HepG2 (cell line): ENCODE measurements around the gene DNPH1. TPM values are rescaled to one million over a fixed set of nuclear protein-coding genes. Genes with fewer than 3 reads are reported as not detected.
A peak's percentile ranks its signal among the peaks of the same experiment; 100 is the strongest.

Experiments used
- ARNT ChIP-seq: fragments of 450-650 bp; IDR thresholded peaks from 2 replicates; pipeline ENCODE4 v1.6.1; 2017
- EP300 ChIP-seq, 3 experiments: sonication (generic) in 1 of 3; formaldehyde crosslinking in 1 of 3; IDR thresholded peaks; 2 replicates each; pipeline versions ENCODE4 v1.5.1 to v1.6.1; 2011 to 2020; ENCODE audit warnings: low read depth in 2 of 3, low read length in 2 of 3, borderline replicate concordance in 1 of 3, improper control_type of control experiment in 1 of 3, mild to moderate bottlenecking in 1 of 3, missing genetic modification reagents in 1 of 3, moderate library complexity in 1 of 3
- HDAC2 ChIP-seq: sonication (generic); formaldehyde crosslinking; IDR thresholded peaks from 2 replicates; pipeline ENCODE4 v1.4.0; 2020; ENCODE audit warnings: missing genetic modification reagents
- KDM5B ChIP-seq: sonication (generic); formaldehyde crosslinking; IDR thresholded peaks from 2 replicates; pipeline ENCODE4 v1.4.0; 2020; ENCODE audit warnings: missing genetic modification reagents, mild to moderate bottlenecking, borderline replicate concordance
- MNT ChIP-seq: fragments of 450-650 bp; IDR thresholded peaks from 2 replicates; pipeline ENCODE4 v1.6.1; 2016
- NONO ChIP-seq, 2 experiments: fragments of 450-650 bp in 1 of 2; sonication (generic) in 1 of 2; formaldehyde crosslinking in 1 of 2; IDR thresholded peaks in 1 of 2; conservative IDR thresholded peaks in 1 of 2; 2 replicates each; pipeline versions ENCODE4 v1.6.1 to v1.8.0; 2017 to 2022; ENCODE audit warnings: mild to moderate bottlenecking in 1 of 2, missing genetic modification reagents in 1 of 2, moderate library complexity in 1 of 2
- POGK ChIP-seq: sonication (generic); formaldehyde crosslinking; conservative IDR thresholded peaks from 2 replicates; pipeline ENCODE4 v1.8.0; 2022; ENCODE audit warnings: mild to moderate bottlenecking, moderate library complexity, missing genetic modification reagents
- SALL1 ChIP-seq: sonication (generic); formaldehyde crosslinking; IDR thresholded peaks from 2 replicates; pipeline ENCODE4 v1.8.0; 2022; ENCODE audit warnings: mild to moderate bottlenecking, missing genetic modification reagents
- TCF7L2 ChIP-seq: IDR thresholded peaks from 2 replicates; pipeline ENCODE4 v1.6.1; 2011; ENCODE audit warnings: mild to moderate bottlenecking, low read depth, low read length, moderate library complexity
- TOPORS ChIP-seq: sonication (generic); formaldehyde crosslinking; IDR thresholded peaks from 2 replicates; pipeline ENCODE4 v1.8.0; 2023; ENCODE audit warnings: mild to moderate bottlenecking, missing genetic modification reagents
- ZMYM4 ChIP-seq: sonication (generic); formaldehyde crosslinking; IDR thresholded peaks from 2 replicates; pipeline ENCODE4 v1.8.1; 2023; ENCODE audit warnings: mild to moderate bottlenecking, missing genetic modification reagents
- polyA plus RNA-seq, 8 experiments: library from polyadenylated mRNA; depleted of rRNA in 3 of 8; stranded (reverse) in 7 of 8; unstranded in 1 of 8; fragments of >200 nt; fragmentation: Illumina TruSeq in 4 of 8; extraction: Trizol in 4 of 8; gene quantifications; 2 replicates each; pipeline versions ENCODE4 v1.2.1 to v1.2.3, GENCODE V29; 2011 to 2016; ENCODE audit warnings: low read depth in 4 of 8, missing spikeins in 1 of 8, mixed read lengths in 1 of 8; ENCODE audit not compliant: insufficient read depth in 1 of 8
- total RNA-seq, 5 experiments: library from RNA; depleted of rRNA; stranded (reverse); fragments of >200 nt; fragmentation: Illumina TruSeq; extraction: Trizol; gene quantifications; 2 replicates each; pipeline ENCODE4 v1.2.3, GENCODE V29; 2016; ENCODE audit warnings: low read depth in 1 of 5
- TF ChIP-seq, protein P1 (sequence below): sonication (generic); formaldehyde crosslinking; conservative IDR thresholded peaks from 2 replicates; pipeline ENCODE4 v1.4.0; 2020; ENCODE audit warnings: mild to moderate bottlenecking, missing genetic modification reagents, moderate library complexity

Gene DNPH1
- total and polyA plus RNA-seq, 2 of the 13 experiments (the other 11 are each of a cell fraction or from before 2014, with no cell fraction given) = 56.5 to 75.1 TPM

DNA sequence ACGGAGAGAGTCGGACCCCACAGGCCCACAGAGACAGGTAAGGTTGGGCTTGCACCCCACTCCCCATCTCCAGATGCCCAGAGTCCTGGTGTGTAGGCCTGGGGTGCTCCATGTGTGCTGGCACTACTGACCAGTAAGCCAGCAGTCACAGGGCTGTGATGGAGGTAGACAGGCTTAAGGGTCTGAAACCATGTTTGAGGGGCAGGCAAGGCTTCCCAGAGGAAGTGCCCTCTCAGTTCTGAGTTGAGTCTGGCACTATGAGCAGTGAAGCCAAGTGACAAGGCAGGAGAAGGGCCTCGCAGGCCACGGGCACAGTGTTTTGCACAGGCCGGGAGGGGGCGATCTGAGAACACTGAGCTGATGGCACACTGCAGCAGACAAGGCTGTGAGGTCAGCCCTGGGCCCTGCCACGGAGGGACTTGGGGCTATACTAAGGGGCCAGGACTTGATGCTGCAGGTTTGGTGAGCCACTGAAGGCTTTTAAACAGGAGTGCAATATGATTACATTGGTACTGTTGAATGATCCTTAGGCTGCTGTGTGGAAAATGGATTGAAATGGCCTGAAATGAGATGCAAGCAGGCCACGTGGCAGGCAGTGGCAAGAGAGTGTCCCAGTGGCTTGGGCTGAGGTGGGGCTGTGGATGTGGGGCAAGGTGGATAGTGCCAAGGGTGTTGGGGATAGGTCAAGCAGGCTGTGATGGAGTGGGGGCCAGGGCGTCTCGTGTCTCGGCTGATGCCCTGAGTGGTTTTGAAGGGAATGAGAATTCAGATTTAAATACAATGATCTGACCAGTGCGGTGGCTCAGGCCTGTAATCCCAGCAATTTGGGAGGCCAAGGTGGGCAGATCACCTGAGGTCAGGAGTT, 34.3 kb upstream of the DNPH1 start (continued):
- TF ChIP-seq MNT = no peak
- peak; percentile 91 for TF ChIP-seq SALL1 (CRISPR knock-in tag)
- TF ChIP-seq, protein P1, sequence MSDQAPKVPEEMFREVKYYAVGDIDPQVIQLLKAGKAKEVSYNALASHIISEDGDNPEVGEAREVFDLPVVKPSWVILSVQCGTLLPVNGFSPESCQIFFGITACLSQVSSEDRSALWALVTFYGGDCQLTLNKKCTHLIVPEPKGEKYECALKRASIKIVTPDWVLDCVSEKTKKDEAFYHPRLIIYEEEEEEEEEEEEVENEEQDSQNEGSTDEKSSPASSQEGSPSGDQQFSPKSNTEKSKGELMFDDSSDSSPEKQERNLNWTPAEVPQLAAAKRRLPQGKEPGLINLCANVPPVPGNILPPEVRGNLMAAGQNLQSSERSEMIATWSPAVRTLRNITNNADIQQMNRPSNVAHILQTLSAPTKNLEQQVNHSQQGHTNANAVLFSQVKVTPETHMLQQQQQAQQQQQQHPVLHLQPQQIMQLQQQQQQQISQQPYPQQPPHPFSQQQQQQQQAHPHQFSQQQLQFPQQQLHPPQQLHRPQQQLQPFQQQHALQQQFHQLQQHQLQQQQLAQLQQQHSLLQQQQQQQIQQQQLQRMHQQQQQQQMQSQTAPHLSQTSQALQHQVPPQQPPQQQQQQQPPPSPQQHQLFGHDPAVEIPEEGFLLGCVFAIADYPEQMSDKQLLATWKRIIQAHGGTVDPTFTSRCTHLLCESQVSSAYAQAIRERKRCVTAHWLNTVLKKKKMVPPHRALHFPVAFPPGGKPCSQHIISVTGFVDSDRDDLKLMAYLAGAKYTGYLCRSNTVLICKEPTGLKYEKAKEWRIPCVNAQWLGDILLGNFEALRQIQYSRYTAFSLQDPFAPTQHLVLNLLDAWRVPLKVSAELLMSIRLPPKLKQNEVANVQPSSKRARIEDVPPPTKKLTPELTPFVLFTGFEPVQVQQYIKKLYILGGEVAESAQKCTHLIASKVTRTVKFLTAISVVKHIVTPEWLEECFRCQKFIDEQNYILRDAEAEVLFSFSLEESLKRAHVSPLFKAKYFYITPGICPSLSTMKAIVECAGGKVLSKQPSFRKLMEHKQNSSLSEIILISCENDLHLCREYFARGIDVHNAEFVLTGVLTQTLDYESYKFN (CRISPR knock-in tag) = 0 out of 2 replicates have a peak, but pooled peaks have one; percentile 40
- peak; percentile 45; the same call in 1 of the 2 replicates for TF ChIP-seq ZMYM4 (CRISPR knock-in tag)
- peak; percentile 73; the same call in 1 of the 2 replicates for TF ChIP-seq TOPORS (CRISPR knock-in tag)
- TF ChIP-seq HDAC2 (CRISPR knock-in tag) = peak; percentile 77
- TF ChIP-seq KDM5B (CRISPR knock-in tag) = 0 out of 2 replicates have a peak, but pooled peaks have one; percentile 16
- peak; percentile 91 for TF ChIP-seq POGK (CRISPR knock-in tag)
- TF ChIP-seq EP300 (IDR thresholded peaks at IDR 0.05; ENCODE audit: low read depth in 2 of 2, low read length in 2 of 2) = 0 out of 4 replicates have a peak, but pooled peaks of 1 of the 2 experiments have one; percentile 12
- TF ChIP-seq EP300 (CRISPR knock-in tag; IDR thresholded peaks at IDR 0.05; ENCODE audit: borderline replicate concordance) = no peak; the same call in 1 of the 2 replicates
- TF ChIP-seq TCF7L2 = no peak
- TF ChIP-seq ARNT = no peak
- no peak for TF ChIP-seq NONO (IDR thresholded peaks at IDR 0.05)
- peak; percentile 64; the same call in 1 of the 2 replicates for TF ChIP-seq NONO (CRISPR knock-in tag; conservative IDR thresholded peaks at IDR 0.05)
- TF ChIP-seq, all 625 proteins: peak for 191
